Measurements from ENCODE around the gene USP20. TPM values are rescaled to one million over a fixed set of nuclear protein-coding genes. Genes with fewer than 3 reads are reported as not detected.

The USP20 gene
- total RNA-seq, 1 experiment from 2014 or later: 16.8 TPM

- intact Hi-C loops (cut with micrococcal nuclease): no loop called here
- no peaks in the 10 kb centered on the region for H3K4me1 ChIP-seq (ENCODE audit: control insufficient read depth in 1 of 2, insufficient read depth in 2 of 2, low read length in 2 of 2)
- H3K79me2 ChIP-seq (ENCODE audit: insufficient read depth, low read length): no peaks in the 10 kb centered on the region
- ChIA-PET CTCF (no interaction called here), POLR2A (no interaction called here), RAD21 (ENCODE audit: low non-redundant PET in 1 of 2, low total read pairs in 2 of 2, uncharacterized antibody in 2 of 2, unreplicated experiment in 2 of 2) (no interaction called here)
- no peaks in the 10 kb centered on the region for H3K9me3 ChIP-seq (ENCODE audit: control insufficient read depth in 1 of 2, insufficient read depth in 1 of 2, low read depth in 1 of 2, low read length in 2 of 2)
- no peak overlapping the region for H3K4me3 ChIP-seq (replicated peaks in 1 of 2; ENCODE audit: low read depth in 1 of 2, low read length in 2 of 2)
- no peaks in the 10 kb centered on the region for H3K36me3 ChIP-seq (ENCODE audit: control insufficient read depth in 1 of 2, insufficient read depth in 2 of 2, low read length in 2 of 2)
- H3K9me2 ChIP-seq (ENCODE audit: insufficient read depth): no peaks in the 10 kb centered on the region
- ATAC-seq: no peak
- no peaks in the 10 kb centered on the region for H3K27me3 ChIP-seq (ENCODE audit: insufficient read depth, low read length)
- no peaks in the 10 kb centered on the region for H4K20me1 ChIP-seq (ENCODE audit: insufficient read depth)
- no peak overlapping the region for H2AFZ ChIP-seq (ENCODE audit: low read depth, low read length, poor library complexity, severe bottlenecking)
- TF ChIP-seq CEBPB (IDR thresholded peaks at IDR 0.05; ENCODE audit: low read depth) (no peak), JUND (IDR thresholded peaks at IDR 0.05) (no peak), CBX3 (IDR thresholded peaks at IDR 0.05; ENCODE audit: low read depth) (no peak), EZH2 (IDR thresholded peaks at IDR 0.05) (no peak), ZFX (IDR thresholded peaks at IDR 0.05) (no peak), ZBTB33 (IDR thresholded peaks at IDR 0.05; ENCODE audit: extremely low read depth, insufficient replicate concordance, low read length) (no peak), RAD21 (IDR thresholded peaks at IDR 0.05; ENCODE audit: low read depth) (no peak), FOSL1 (IDR thresholded peaks at IDR 0.05; ENCODE audit: low read depth) (no peak), EGR1 (IDR thresholded peaks at IDR 0.05; ENCODE audit: low read depth) (no peak), YY1 (IDR thresholded peaks at IDR 0.05; ENCODE audit: extremely low read depth, insufficient replicate concordance, low read depth, low read length) (no peak), POLR2AphosphoS5 (IDR thresholded peaks at IDR 0.05; ENCODE audit: low read depth, low read length) (no peak), ELF1 (IDR thresholded peaks at IDR 0.05; ENCODE audit: borderline replicate concordance, low read depth) (no peak), SP1 (IDR thresholded peaks at IDR 0.05; ENCODE audit: low read depth) (no peak), POLR2A (IDR thresholded peaks at IDR 0.05; ENCODE audit: borderline replicate concordance, extremely low read depth, insufficient read depth, insufficient read length) (no peak), TCF7L2 (IDR thresholded peaks at IDR 0.05; ENCODE audit: borderline replicate concordance, extremely low read depth, insufficient read depth, insufficient read length) (no peak), SIN3A (IDR thresholded peaks at IDR 0.05; ENCODE audit: low read depth) (no peak)
- TF ChIP-seq, protein P1, sequence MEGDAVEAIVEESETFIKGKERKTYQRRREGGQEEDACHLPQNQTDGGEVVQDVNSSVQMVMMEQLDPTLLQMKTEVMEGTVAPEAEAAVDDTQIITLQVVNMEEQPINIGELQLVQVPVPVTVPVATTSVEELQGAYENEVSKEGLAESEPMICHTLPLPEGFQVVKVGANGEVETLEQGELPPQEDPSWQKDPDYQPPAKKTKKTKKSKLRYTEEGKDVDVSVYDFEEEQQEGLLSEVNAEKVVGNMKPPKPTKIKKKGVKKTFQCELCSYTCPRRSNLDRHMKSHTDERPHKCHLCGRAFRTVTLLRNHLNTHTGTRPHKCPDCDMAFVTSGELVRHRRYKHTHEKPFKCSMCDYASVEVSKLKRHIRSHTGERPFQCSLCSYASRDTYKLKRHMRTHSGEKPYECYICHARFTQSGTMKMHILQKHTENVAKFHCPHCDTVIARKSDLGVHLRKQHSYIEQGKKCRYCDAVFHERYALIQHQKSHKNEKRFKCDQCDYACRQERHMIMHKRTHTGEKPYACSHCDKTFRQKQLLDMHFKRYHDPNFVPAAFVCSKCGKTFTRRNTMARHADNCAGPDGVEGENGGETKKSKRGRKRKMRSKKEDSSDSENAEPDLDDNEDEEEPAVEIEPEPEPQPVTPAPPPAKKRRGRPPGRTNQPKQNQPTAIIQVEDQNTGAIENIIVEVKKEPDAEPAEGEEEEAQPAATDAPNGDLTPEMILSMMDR (IDR thresholded peaks at IDR 0.05 in 2 of 3, conservative IDR thresholded peaks at IDR 0.05 in 1 of 3; ENCODE audit: borderline replicate concordance in 1 of 3, insufficient read depth in 1 of 3, low read depth in 2 of 3, low read length in 2 of 3): no peak
- TF ChIP-seq, protein P2, sequence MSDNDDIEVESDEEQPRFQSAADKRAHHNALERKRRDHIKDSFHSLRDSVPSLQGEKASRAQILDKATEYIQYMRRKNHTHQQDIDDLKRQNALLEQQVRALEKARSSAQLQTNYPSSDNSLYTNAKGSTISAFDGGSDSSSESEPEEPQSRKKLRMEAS (IDR thresholded peaks at IDR 0.05): no peak
- no TSS peak for BruUV-seq (replicated peaks)
- H3K27ac ChIP-seq (ENCODE audit: low read depth, low read length): no peak overlapping the region
- H3K4me2 ChIP-seq (ENCODE audit: low read length): no peak overlapping the region
- H3K9ac ChIP-seq (ENCODE audit: low read length): no peak overlapping the region
- DNase-seq (ENCODE audit: low read depth, low spot score): no peak
These were observed 41.6 kb downstream of the USP20 start for GRCh38 chr9:129876815-129877214.

All from HCT116 (cell line).